ENCODE results near the gene DUSP11.
A peak's percentile ranks its signal among the peaks of the same experiment; 100 is the strongest.
"Not testable (repeated sequence)": the region's sequence is repeated elsewhere in the genome, so short reads cannot be mapped to it uniquely, and the experiment has no call there.

DUSP11 gene

GRCh38 chr2:73779467-73780236 is at the start of gene DUSP11:
TSS of gene DUSP11 (minus strand) at chr2:73780103. CDS start at chr2:73779974, 129 bp downstream.
- FAIRE-seq, result peak; percentile 79

- peak; percentile 96 for FAIRE-seq
Observed at GRCh38 chr2:73828818-73829570, 49.1 kb upstream of the DUSP11 start, which contains the start of gene STAMBP. TSS of gene STAMBP (plus strand) at chr2:73828961. CDS start at chr2:73830857, 1,896 bp downstream.

GRCh38 chr2:73828389-73828817 is 48.5 kb upstream of the DUSP11 start:
- no peak for FAIRE-seq

- no peak for FAIRE-seq
Observed at GRCh38 chr2:73827660-73828388, 47.9 kb upstream of the DUSP11 start.

GRCh38 chr2:73827018-73827417 is 47.1 kb upstream of the DUSP11 start:
- FAIRE-seq, result peak; percentile 90

- FAIRE-seq, result no peak
Observed at GRCh38 chr2:73825408-73825807, 45.5 kb upstream of the DUSP11 start.

- FAIRE-seq, result peak; percentile 94
Observed at GRCh38 chr2:73823916-73824523, 44.1 kb upstream of the DUSP11 start.

GRCh38 chr2:73823416-73823815 is 43.5 kb upstream of the DUSP11 start:
- FAIRE-seq, result no peak

GRCh38 chr2:73822991-73823390 is 43.1 kb upstream of the DUSP11 start:
- FAIRE-seq, result no peak

GRCh38 chr2:73822276-73822675 is 42.4 kb upstream of the DUSP11 start:
- FAIRE-seq, result no peak

GRCh38 chr2:73821669-73822068 is 41.8 kb upstream of the DUSP11 start:
- no peak for FAIRE-seq

GRCh38 chr2:73821227-73821626 is 41.3 kb upstream of the DUSP11 start:
- no peak for FAIRE-seq

- FAIRE-seq, result no peak
Observed at GRCh38 chr2:73818296-73818695, 38.4 kb upstream of the DUSP11 start.

GRCh38 chr2:73812635-73813034 is 32.7 kb upstream of the DUSP11 start:
- FAIRE-seq, result no peak

GRCh38 chr2:73811878-73812277 is 32.0 kb upstream of the DUSP11 start:
- no peak for FAIRE-seq

- FAIRE-seq, result not testable (repeated sequence)
Observed at GRCh38 chr2:73783883-73784282, 4.0 kb upstream of the DUSP11 start, which contains the start of gene C2orf78. TSS of gene C2orf78 (plus strand) at chr2:73784183. CDS start at chr2:73784310, 127 bp downstream.

- FAIRE-seq, result not testable (repeated sequence)
Observed at GRCh38 chr2:73783402-73783801, 3.5 kb upstream of the DUSP11 start.

GRCh38 chr2:73780237-73780582 is 307 bp upstream of the DUSP11 start:
- no peak for FAIRE-seq

GRCh38 chr2:73778867-73779466 is 936 bp downstream of the DUSP11 start:
- FAIRE-seq, result not testable (repeated sequence)

- FAIRE-seq, result no peak
Observed at GRCh38 chr2:73776869-73777519, 2.9 kb downstream of the DUSP11 start.

GRCh38 chr2:73776381-73776780 is 3.5 kb downstream of the DUSP11 start:
- FAIRE-seq, result no peak

- no peak for FAIRE-seq
Observed at GRCh38 chr2:73772819-73773218, 7.1 kb downstream of the DUSP11 start.

All from TTC549 (cell line).